Astrocyte (in vitro differentiated cells and primary cell): Measurements from ENCODE around the gene DCTN5.

Experiments used
- CTCF ChIP-seq: IDR thresholded peaks from 2 replicates; pipeline ENCODE4 v1.5.1; 2011; ENCODE audit warnings: low read depth, mild to moderate bottlenecking, inconsistent platforms, low read length, moderate library complexity; ENCODE audit not compliant: insufficient read depth
- EZH2 ChIP-seq: IDR thresholded peaks from 2 replicates; pipeline ENCODE4 v1.6.1; 2012; ENCODE audit warnings: mild to moderate bottlenecking, low read length, inconsistent platforms; ENCODE audit not compliant: insufficient read depth

- TF ChIP-seq EZH2 (no peak), CTCF (no peak)
Observed at GRCh38 chr16:23642246-23642774, 1.0 kb downstream of the DCTN5 start.
